Mesendoderm (in vitro differentiated cells): Measurements from ENCODE around the gene BTRC.

ENCODE experiments used
- DNase-seq: peaks from one replicate; pipeline ENCODE4 v3.0.0; 2013
- H2AK5ac ChIP-seq: 2 replicates; pipeline ENCODE4 v1.6.1; 2013; ENCODE audit warnings: low read length, inconsistent platforms
- H2BK120ac ChIP-seq: 2 replicates; pipeline ENCODE4 v1.6.1; 2013; ENCODE audit warnings: low read depth, mild to moderate bottlenecking, low read length, moderate library complexity, mixed read lengths
- H2BK15ac ChIP-seq: replicated peaks from 2 replicates; pipeline ENCODE4 v1.6.1; 2013; ENCODE audit warnings: low read depth, mild to moderate bottlenecking, moderate library complexity
- H2BK5ac ChIP-seq: 2 replicates; pipeline ENCODE4 v1.6.1; 2013; ENCODE audit warnings: low read length, inconsistent platforms
- H3K18ac ChIP-seq: 2 replicates; pipeline ENCODE4 v1.6.1; 2013; ENCODE audit warnings: mild to moderate bottlenecking, low read length, mixed read lengths
- H3K23ac ChIP-seq: one replicate; pipeline ENCODE4 v1.6.1; 2013; ENCODE audit warnings: low read length
- H3K27ac ChIP-seq: 2 replicates; pipeline ENCODE4 v1.5.1; 2013; ENCODE audit warnings: low read depth, mild to moderate bottlenecking, inconsistent platforms, low read length, moderate library complexity
- H3K27me3 ChIP-seq: 2 replicates; pipeline ENCODE4 v1.6.1; 2013; ENCODE audit warnings: low read length, control low read depth, mild to moderate bottlenecking, inconsistent platforms; ENCODE audit not compliant: insufficient read depth, poor library complexity
- H3K36me3 ChIP-seq: 2 replicates; pipeline ENCODE4 v1.6.1; 2013; ENCODE audit warnings: low read length, inconsistent platforms; ENCODE audit not compliant: control insufficient read depth, insufficient read depth
- H3K4ac ChIP-seq: one replicate; pipeline ENCODE4 v1.6.1; 2013; ENCODE audit warnings: low read depth, mild to moderate bottlenecking, low read length, moderate library complexity
- H3K4me1 ChIP-seq: 2 replicates; pipeline ENCODE4 v1.6.1; 2013; ENCODE audit warnings: low read depth, low read length, inconsistent platforms; ENCODE audit not compliant: control insufficient read depth
- H3K4me2 ChIP-seq: 2 replicates; pipeline ENCODE4 v1.6.1; 2013; ENCODE audit warnings: low read length
- H3K4me3 ChIP-seq: 2 replicates; pipeline ENCODE4 v1.5.1; 2013; ENCODE audit warnings: mild to moderate bottlenecking, low read length
- H3K56ac ChIP-seq: one replicate; pipeline ENCODE4 v1.6.1; 2013; ENCODE audit warnings: low read length
- H3K79me1 ChIP-seq: 2 replicates; pipeline ENCODE4 v1.6.1; 2013; ENCODE audit warnings: low read length, inconsistent platforms
- H3K79me2 ChIP-seq: 2 replicates; pipeline ENCODE4 v1.6.1; 2013; ENCODE audit warnings: mild to moderate bottlenecking, low read length; ENCODE audit not compliant: control insufficient read depth, insufficient read depth
- H3K9ac ChIP-seq: 2 replicates; pipeline ENCODE4 v1.6.1; 2013; ENCODE audit warnings: low read length, inconsistent platforms
- H4K5ac ChIP-seq: one replicate; pipeline ENCODE4 v1.6.1; 2013; ENCODE audit warnings: low read length
- H4K8ac ChIP-seq: one replicate; pipeline ENCODE4 v1.6.1; 2013; ENCODE audit warnings: low read depth, mild to moderate bottlenecking, control low read depth, low read length, moderate library complexity
- WGBS: extraction: QIAGEN DNeasy Blood & Tissue Kit; methylation state at CpG from one replicate; pipeline ENCODE4 v1.1.7; 2013; ENCODE audit warnings: low lambda C conversion rate, missing lambda C conversion rate; ENCODE audit not compliant: insufficient coverage; ENCODE audit errors: extremely low coverage; 5-methylcytosine and 5-hydroxymethylcytosine counted together

BTRC gene

GRCh38 chr10:101487399-101487798, 133.4 kb downstream of the BTRC start:
- no peaks in the 10 kb centered on the region for H3K79me1 ChIP-seq
- no peak overlapping the region for H3K56ac ChIP-seq
- no peak overlapping the region for H4K5ac ChIP-seq
- H2BK120ac ChIP-seq, result no peak overlapping the region
- no peak overlapping the region for H2BK5ac ChIP-seq
- no peak overlapping the region for H3K4me2 ChIP-seq
- H3K27me3 ChIP-seq, result no peaks in the 10 kb centered on the region
- H3K23ac ChIP-seq, result no peak overlapping the region
- no peak overlapping the region for H3K4ac ChIP-seq
- no peak overlapping the region for H3K9ac ChIP-seq
- H2BK15ac ChIP-seq, result no peak overlapping the region
- no peak overlapping the region for H2AK5ac ChIP-seq
- no peak overlapping the region for H3K27ac ChIP-seq
- H3K18ac ChIP-seq, result no peak overlapping the region
- no peaks in the 10 kb centered on the region for H3K79me2 ChIP-seq
- DNase-seq, result no peak
- H4K8ac ChIP-seq, result no peak overlapping the region
- peaks cover 5% of the 10 kb centered on the region for H3K4me1 ChIP-seq
- no CpG with 5 or more reads among the region's 3 CpGs for WGBS
- H3K36me3 ChIP-seq, result no peaks in the 10 kb centered on the region
- H3K4me3 ChIP-seq, result no peak overlapping the region

- Histone ChIP-seq H3K4me3 (no peak overlapping the region), H2BK5ac (no peak overlapping the region), H2BK15ac (no peak overlapping the region), H3K4me1 (peaks cover 5% of the 10 kb centered on the region), H4K5ac (no peak overlapping the region), H3K79me2 (no peaks in the 10 kb centered on the region), H4K8ac (no peak overlapping the region), H3K27ac (no peak overlapping the region), H3K27me3 (no peaks in the 10 kb centered on the region), H3K9ac (no peak overlapping the region), H2BK120ac (no peak overlapping the region), H3K18ac (no peak overlapping the region), H3K79me1 (no peaks in the 10 kb centered on the region), H3K56ac (no peak overlapping the region), H3K4me2 (no peak overlapping the region), H3K23ac (no peak overlapping the region), H2AK5ac (no peak overlapping the region), H3K36me3 (no peaks in the 10 kb centered on the region), H3K4ac (no peak overlapping the region)
- DNase-seq, result no peak
- WGBS, result no CpG with 5 or more reads among the region's 3 CpGs
These were observed 135.4 kb downstream of the BTRC start for GRCh38 chr10:101489355-101489754.

- WGBS, result no CpG with 5 or more reads among the region's 1 CpG
- H3K4me1 ChIP-seq, result peaks cover 5% of the 10 kb centered on the region
These were observed 136.1 kb downstream of the BTRC start for GRCh38 chr10:101490026-101490425.

GRCh38 chr10:101492205-101492604, 138.2 kb downstream of the BTRC start:
- no peak overlapping the region for H3K4ac ChIP-seq
- H3K4me1 ChIP-seq, result no peaks in the 10 kb centered on the region
- H3K4me3 ChIP-seq, result no peak overlapping the region
- no peak overlapping the region for H3K27ac ChIP-seq
- H3K4me2 ChIP-seq, result no peak overlapping the region
- H4K5ac ChIP-seq, result no peak overlapping the region
- no peaks in the 10 kb centered on the region for H3K27me3 ChIP-seq
- no peak overlapping the region for H2AK5ac ChIP-seq
- no peak overlapping the region for H2BK5ac ChIP-seq
- no peak overlapping the region for H3K23ac ChIP-seq
- no peak overlapping the region for H2BK15ac ChIP-seq
- H2BK120ac ChIP-seq, result no peak overlapping the region
- no peak for DNase-seq
- no CpG with 5 or more reads among the region's 3 CpGs for WGBS
- no peaks in the 10 kb centered on the region for H3K79me1 ChIP-seq
- H3K36me3 ChIP-seq, result no peaks in the 10 kb centered on the region
- no peak overlapping the region for H4K8ac ChIP-seq
- H3K9ac ChIP-seq, result no peak overlapping the region
- H3K56ac ChIP-seq, result no peak overlapping the region
- no peaks in the 10 kb centered on the region for H3K79me2 ChIP-seq
- no peak overlapping the region for H3K18ac ChIP-seq

More at GRCh38 chr10:101490026-101490425, 136.1 kb downstream of the BTRC start:
- H3K79me1 ChIP-seq, result no peaks in the 10 kb centered on the region
- H3K4me3 ChIP-seq, result no peak overlapping the region
- no peak overlapping the region for H3K27ac ChIP-seq
- H3K4me2 ChIP-seq, result no peak overlapping the region
- H3K18ac ChIP-seq, result no peak overlapping the region
- H3K4ac ChIP-seq, result no peak overlapping the region
- H2BK120ac ChIP-seq, result no peak overlapping the region
- no peaks in the 10 kb centered on the region for H3K36me3 ChIP-seq
- no peaks in the 10 kb centered on the region for H3K27me3 ChIP-seq
- no peak overlapping the region for H3K56ac ChIP-seq
- no peak overlapping the region for H3K23ac ChIP-seq
- no peak overlapping the region for H2BK15ac ChIP-seq
- H4K8ac ChIP-seq, result no peak overlapping the region
- H2BK5ac ChIP-seq, result no peak overlapping the region
- no peak overlapping the region for H2AK5ac ChIP-seq
- no peaks in the 10 kb centered on the region for H3K79me2 ChIP-seq
- no peak overlapping the region for H3K9ac ChIP-seq
- DNase-seq, result no peak
- no peak overlapping the region for H4K5ac ChIP-seq

GRCh38 chr10:101492814-101493213, 138.8 kb downstream of the BTRC start:
- H3K36me3 ChIP-seq, result no peaks in the 10 kb centered on the region
- WGBS, result 100% methylated on average over 1 of the region's 1 CpG
- H3K27me3 ChIP-seq, result no peaks in the 10 kb centered on the region

GRCh38 chr10:101493249-101493648, 139.3 kb downstream of the BTRC start:
- no peaks in the 10 kb centered on the region for H3K4me1 ChIP-seq
- no peak overlapping the region for H2BK15ac ChIP-seq
- no peak overlapping the region for H3K4me2 ChIP-seq
- no peak overlapping the region for H2BK5ac ChIP-seq
- H3K4me3 ChIP-seq, result no peak overlapping the region
- no peak overlapping the region for H3K27ac ChIP-seq
- no peak overlapping the region for H3K4ac ChIP-seq
- no peak overlapping the region for H3K18ac ChIP-seq
- no peaks in the 10 kb centered on the region for H3K27me3 ChIP-seq
- no peak for DNase-seq
- H2BK120ac ChIP-seq, result no peak overlapping the region
- H3K36me3 ChIP-seq, result no peaks in the 10 kb centered on the region
- H3K79me2 ChIP-seq, result no peaks in the 10 kb centered on the region
- no peak overlapping the region for H3K23ac ChIP-seq
- no peak overlapping the region for H3K56ac ChIP-seq
- WGBS, result no CpG with 5 or more reads among the region's 1 CpG
- no peaks in the 10 kb centered on the region for H3K79me1 ChIP-seq
- H4K8ac ChIP-seq, result no peak overlapping the region
- no peak overlapping the region for H2AK5ac ChIP-seq
- no peak overlapping the region for H4K5ac ChIP-seq
- H3K9ac ChIP-seq, result no peak overlapping the region

More at GRCh38 chr10:101492814-101493213, 138.8 kb downstream of the BTRC start:
- no peak overlapping the region for H4K8ac ChIP-seq
- no peak overlapping the region for H3K4me2 ChIP-seq
- H3K4ac ChIP-seq, result no peak overlapping the region
- H2BK5ac ChIP-seq, result no peak overlapping the region
- no peak overlapping the region for H2BK15ac ChIP-seq
- H2AK5ac ChIP-seq, result no peak overlapping the region
- H3K27ac ChIP-seq, result no peak overlapping the region
- no peak overlapping the region for H3K9ac ChIP-seq
- H2BK120ac ChIP-seq, result no peak overlapping the region
- H3K4me3 ChIP-seq, result no peak overlapping the region
- no peak overlapping the region for H3K56ac ChIP-seq
- no peak for DNase-seq
- H3K4me1 ChIP-seq, result no peaks in the 10 kb centered on the region
- H3K79me1 ChIP-seq, result no peaks in the 10 kb centered on the region
- no peak overlapping the region for H3K23ac ChIP-seq
- H3K79me2 ChIP-seq, result no peaks in the 10 kb centered on the region
- H3K18ac ChIP-seq, result no peak overlapping the region
- H4K5ac ChIP-seq, result no peak overlapping the region
